Anterior cingulate cortex (tissue), 58 donors: ENCODE measurements around the gene STK26.
"Not testable (repeated sequence)": the region's sequence is repeated elsewhere in the genome, so short reads cannot be mapped to it uniquely, and the experiment has no call there.

Source experiments
- DNase-seq, 58 donors: peaks; one replicate each; lab custom pipeline; 2025; lab: John Stamatoyannopoulos, UW

The STK26 gene

GRCh38 chrX:132022967-132023895, at the start of gene STK26:
Gene STK26 (plus strand): TSS chrX:132023302. CDS start chrX:132023618, 316 bp downstream.
- peak in 33 of 58 donors; percentile 0 to 37 (median 4) for DNase-seq

- DNase-seq: no peak
Observed at GRCh38 chrX:131975851-131976250, 47.3 kb upstream of the STK26 start.

GRCh38 chrX:131977619-131978018, 45.5 kb upstream of the STK26 start:
- DNase-seq: no peak

- no peak for DNase-seq
Observed at GRCh38 chrX:131979116-131979515, 44.0 kb upstream of the STK26 start.

GRCh38 chrX:131985526-131986049, 37.5 kb upstream of the STK26 start:
- no peak for DNase-seq

GRCh38 chrX:131987252-131987651, 35.9 kb upstream of the STK26 start:
- no peak for DNase-seq

- DNase-seq: no peak
Observed at GRCh38 chrX:131988236-131988635, 34.9 kb upstream of the STK26 start.

- peak in 1 of 58 donors; percentile 0 for DNase-seq
Observed at GRCh38 chrX:132001127-132001526, 22.0 kb upstream of the STK26 start.

- no peak for DNase-seq
Observed at GRCh38 chrX:132004728-132005127, 18.4 kb upstream of the STK26 start.

GRCh38 chrX:132009350-132009749, 13.8 kb upstream of the STK26 start:
- DNase-seq: no peak

- not testable (repeated sequence) for DNase-seq
Observed at GRCh38 chrX:132010213-132010612, 12.9 kb upstream of the STK26 start.

GRCh38 chrX:132015875-132016274, 7.2 kb upstream of the STK26 start:
- DNase-seq: no peak

GRCh38 chrX:132016628-132017430, 6.3 kb upstream of the STK26 start:
- no peak for DNase-seq

- no peak for DNase-seq
Observed at GRCh38 chrX:132017431-132018185, 5.5 kb upstream of the STK26 start.

- DNase-seq: no peak
Observed at GRCh38 chrX:132022198-132022966, 720 bp upstream of the STK26 start.

- peak in 1 of 58 donors; percentile 13 for DNase-seq
Observed at GRCh38 chrX:132023896-132024386, 839 bp downstream of the STK26 start.

- no peak for DNase-seq
Observed at GRCh38 chrX:132025041-132025440, 1.9 kb downstream of the STK26 start.

- DNase-seq: no peak
Observed at GRCh38 chrX:132030264-132030663, 7.2 kb downstream of the STK26 start.

GRCh38 chrX:132031867-132032266, 8.8 kb downstream of the STK26 start:
- no peak for DNase-seq
